Measurements from ENCODE around the gene DEGS1. TPM values are rescaled to one million over a fixed set of nuclear protein-coding genes. Genes with fewer than 3 reads are reported as not detected.

The DEGS1 gene
- total RNA-seq, 2 donors from 2014 or later: 26.0 to 43.1 TPM

- Mint-ChIP-seq H3K4me1 (ENCODE audit: low read depth) (no peaks in the 10 kb centered on the region), H3K27ac (no peak overlapping the region), H3K36me3 (ENCODE audit: insufficient read depth in 2 of 2) (peaks cover 0 to 4% of the 10 kb centered on the region in 2 donors), H3K9me3 (no peaks in the 10 kb centered on the region), H3K27me3 (ENCODE audit: low read depth) (no peaks in the 10 kb centered on the region), H3K4me3 (no peak overlapping the region)
- DNase-seq: no peak
- ATAC-seq (replicated peaks in 1 of 2): no peak
Measured at GRCh38 chr1:224235813-224236493, 52.9 kb downstream of the DEGS1 start.

DNA sequence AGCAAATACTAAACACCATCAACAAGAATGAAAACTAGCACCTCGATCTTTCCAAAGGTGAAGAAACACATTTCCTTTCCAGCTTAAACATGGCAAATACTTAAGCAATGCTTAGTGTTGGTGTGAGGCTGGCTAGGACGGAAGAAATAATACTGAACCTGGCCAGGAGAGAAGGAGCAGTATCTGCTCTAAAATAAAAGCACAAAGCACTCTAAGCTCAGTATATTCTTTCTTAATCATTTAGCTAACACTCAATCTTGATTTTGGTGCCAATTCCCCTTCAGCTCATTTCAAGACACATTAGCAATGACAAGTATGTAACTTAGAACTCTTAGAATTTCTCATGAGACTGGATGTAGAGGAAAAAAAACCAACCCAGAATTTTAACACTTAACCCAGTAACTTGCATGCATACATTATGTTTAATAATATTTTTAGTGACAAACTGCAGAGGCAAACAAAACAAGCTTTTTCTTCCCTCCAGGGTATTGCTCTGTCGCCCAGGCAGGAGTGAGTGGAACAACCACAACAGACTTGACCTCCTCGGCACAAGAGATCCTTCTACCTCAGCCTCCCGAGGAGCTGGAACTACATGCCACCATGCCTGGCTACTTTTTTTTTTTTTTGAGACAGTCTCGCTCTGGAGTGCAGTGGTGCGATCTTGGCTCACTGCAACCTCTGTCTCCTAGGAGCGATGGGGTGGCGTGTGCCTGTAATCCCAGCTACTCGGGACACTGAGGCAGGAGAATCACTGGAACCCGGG, 54.3 kb downstream of the DEGS1 start:
- Mint-ChIP-seq H3K36me3 (ENCODE audit: insufficient read depth in 2 of 2) (peaks cover 0 to 2% of the 10 kb centered on the region in 2 donors), H3K9me3 (no peaks in the 10 kb centered on the region), H3K27ac (peak overlapping the region; percentile 28), H3K4me1 (ENCODE audit: low read depth) (no peaks in the 10 kb centered on the region), H3K27me3 (ENCODE audit: low read depth) (no peaks in the 10 kb centered on the region), H3K4me3 (no peak overlapping the region)
- ATAC-seq (replicated peaks in 1 of 2) (no peak), DNase-seq (no peak)

DNA sequence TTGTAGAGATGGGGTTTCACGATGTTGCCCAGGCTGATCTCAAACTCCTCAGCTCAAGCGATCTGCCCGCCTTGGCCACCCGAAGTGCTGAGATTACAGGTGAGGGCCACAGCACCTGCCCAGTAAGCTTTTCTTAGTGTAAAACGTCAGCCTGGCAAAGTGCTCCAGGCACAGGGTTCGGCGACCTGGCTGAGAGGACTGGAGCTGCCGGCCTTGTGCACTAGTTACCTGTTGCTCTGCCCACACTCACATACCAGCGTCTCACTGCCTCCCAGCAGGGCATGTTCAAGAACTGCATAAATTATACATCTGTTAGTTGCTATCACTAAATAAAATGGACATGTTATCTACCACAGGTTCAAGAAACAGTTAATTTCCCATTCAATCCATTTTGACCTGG, 55.2 kb downstream of the DEGS1 start:
- Mint-ChIP-seq H3K36me3 (ENCODE audit: insufficient read depth in 2 of 2) (peaks cover 0 to 2% of the 10 kb centered on the region in 2 donors), H3K27ac (no peak overlapping the region), H3K27me3 (ENCODE audit: low read depth) (no peaks in the 10 kb centered on the region), H3K9me3 (no peaks in the 10 kb centered on the region), H3K4me3 (no peak overlapping the region), H3K4me1 (ENCODE audit: low read depth) (no peaks in the 10 kb centered on the region)
- ATAC-seq (replicated peaks in 1 of 2) (no peak), DNase-seq (no peak)

GRCh38 chr1:224238756-224239155, 55.7 kb downstream of the DEGS1 start:
- Mint-ChIP-seq H3K4me3 (no peak overlapping the region), H3K4me1 (ENCODE audit: low read depth) (no peaks in the 10 kb centered on the region), H3K27me3 (ENCODE audit: low read depth) (no peaks in the 10 kb centered on the region), H3K36me3 (ENCODE audit: insufficient read depth in 2 of 2) (no peaks in the 10 kb centered on the region), H3K27ac (no peak overlapping the region), H3K9me3 (no peaks in the 10 kb centered on the region)
- ATAC-seq (replicated peaks in 1 of 2) (no peak), DNase-seq (no peak)

Other genes with a start within 250 kb of the DEGS1 start
- gene FBXO28, start 69.1 kb upstream of the DEGS1 start, total RNA-seq: 10 to 100 TPM; 19.7 to 23.7 TPM
- 10 to 100 TPM; 39.0 to 51.7 TPM for gene NVL, start 146.9 kb downstream of the DEGS1 start, total RNA-seq
- 10 to 100 TPM; 50.3 to 55.3 TPM for gene CNIH4, start 173.6 kb downstream of the DEGS1 start, total RNA-seq

Measured in activated T-cell treated with anti-CD3 and anti-CD28 coated beads, Interleukin-2, amount 50 U/mL, for 72 hours (primary cell).